A673 (cell line): ENCODE data around the gene HYOU1.

Source experiments
- EZH2 ChIP-seq: fragments of 200-600 bp; sonication (generic); IDR thresholded peaks from 2 replicates; pipeline ENCODE4 v1.6.1; 2017; ENCODE audit warnings: borderline replicate concordance, low read depth, mild to moderate bottlenecking, mixed read lengths, antibody characterized with exemption, low read length; ENCODE audit not compliant: poor library complexity, severe bottlenecking
- TF ChIP-seq, protein P1 (sequence below): fragments of 300-800, 200-600 bp; sonication (generic); conservative IDR thresholded peaks from 2 replicates; pipeline ENCODE4 v1.5.1; 2017; ENCODE audit warnings: low read depth, mild to moderate bottlenecking, antibody characterized with exemption, low read length, moderate library complexity, mixed read lengths

DNA sequence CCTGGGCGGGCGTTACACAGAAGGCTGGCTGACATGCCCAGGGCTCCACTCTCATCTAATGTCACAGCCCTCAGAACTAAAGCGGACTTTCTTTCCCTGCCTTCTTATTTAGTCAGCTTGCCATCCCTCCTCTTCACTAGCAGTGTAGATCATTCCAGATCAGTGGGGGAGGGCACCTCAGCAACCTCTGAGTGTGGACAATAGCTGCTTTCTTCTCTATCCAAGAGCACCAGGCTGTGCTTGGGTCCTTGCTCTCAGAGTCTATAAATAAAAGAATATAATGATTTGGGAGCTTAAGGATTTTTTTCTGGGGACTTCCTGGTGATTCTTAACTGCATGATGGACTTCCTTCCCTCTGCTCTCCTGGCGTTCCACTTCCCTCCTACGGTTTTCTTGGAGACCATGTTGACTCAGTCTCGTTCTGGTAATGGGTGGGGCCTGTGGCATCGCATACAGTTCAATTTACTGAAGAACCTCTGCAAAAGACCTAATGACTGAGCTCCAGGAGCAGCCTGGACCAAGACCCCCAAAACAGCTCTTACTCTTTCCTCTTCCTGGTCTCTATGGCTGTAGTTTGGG, 24.8 kb upstream of the HYOU1 start:
- TF ChIP-seq, protein P1, sequence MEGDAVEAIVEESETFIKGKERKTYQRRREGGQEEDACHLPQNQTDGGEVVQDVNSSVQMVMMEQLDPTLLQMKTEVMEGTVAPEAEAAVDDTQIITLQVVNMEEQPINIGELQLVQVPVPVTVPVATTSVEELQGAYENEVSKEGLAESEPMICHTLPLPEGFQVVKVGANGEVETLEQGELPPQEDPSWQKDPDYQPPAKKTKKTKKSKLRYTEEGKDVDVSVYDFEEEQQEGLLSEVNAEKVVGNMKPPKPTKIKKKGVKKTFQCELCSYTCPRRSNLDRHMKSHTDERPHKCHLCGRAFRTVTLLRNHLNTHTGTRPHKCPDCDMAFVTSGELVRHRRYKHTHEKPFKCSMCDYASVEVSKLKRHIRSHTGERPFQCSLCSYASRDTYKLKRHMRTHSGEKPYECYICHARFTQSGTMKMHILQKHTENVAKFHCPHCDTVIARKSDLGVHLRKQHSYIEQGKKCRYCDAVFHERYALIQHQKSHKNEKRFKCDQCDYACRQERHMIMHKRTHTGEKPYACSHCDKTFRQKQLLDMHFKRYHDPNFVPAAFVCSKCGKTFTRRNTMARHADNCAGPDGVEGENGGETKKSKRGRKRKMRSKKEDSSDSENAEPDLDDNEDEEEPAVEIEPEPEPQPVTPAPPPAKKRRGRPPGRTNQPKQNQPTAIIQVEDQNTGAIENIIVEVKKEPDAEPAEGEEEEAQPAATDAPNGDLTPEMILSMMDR = no peak
- TF ChIP-seq EZH2 = no peak
